BE2C (cell line): ENCODE results near the gene SCUBE3.
A peak's percentile ranks its signal among the peaks of the same experiment; 100 is the strongest.

Experiments used
- DNase-seq: peaks from one replicate; pipeline ENCODE4 v3.0.0-alpha.2; 2020
- H3K27me3 ChIP-seq: fragments of 250-450 bp; sonication (Bioruptor Pico); 2 replicates; pipeline ENCODE4 v1.5.1; 2020; ENCODE audit warnings: mild to moderate bottlenecking
- H3K36me3 ChIP-seq: fragments of 250-450 bp; sonication (Bioruptor Pico); 2 replicates; pipeline ENCODE4 v1.5.1; 2020; ENCODE audit warnings: mild to moderate bottlenecking
- H3K4me1 ChIP-seq: fragments of 250-450 bp; sonication (Bioruptor Pico); 2 replicates; pipeline ENCODE4 v1.5.1; 2020
- H3K4me3 ChIP-seq: 2 replicates; pipeline ENCODE4 v1.5.1; 2011; ENCODE audit warnings: low read depth, low read length
- H3K9me3 ChIP-seq: fragments of 250-450 bp; sonication (Bioruptor Pico); 2 replicates; pipeline ENCODE4 v1.5.1; 2020
- TF ChIP-seq, protein P1 (sequence below): IDR thresholded peaks from 2 replicates; pipeline ENCODE4 v1.5.1; 2012; ENCODE audit warnings: mild to moderate bottlenecking, low read depth, low read length

SCUBE3 gene

DNA sequence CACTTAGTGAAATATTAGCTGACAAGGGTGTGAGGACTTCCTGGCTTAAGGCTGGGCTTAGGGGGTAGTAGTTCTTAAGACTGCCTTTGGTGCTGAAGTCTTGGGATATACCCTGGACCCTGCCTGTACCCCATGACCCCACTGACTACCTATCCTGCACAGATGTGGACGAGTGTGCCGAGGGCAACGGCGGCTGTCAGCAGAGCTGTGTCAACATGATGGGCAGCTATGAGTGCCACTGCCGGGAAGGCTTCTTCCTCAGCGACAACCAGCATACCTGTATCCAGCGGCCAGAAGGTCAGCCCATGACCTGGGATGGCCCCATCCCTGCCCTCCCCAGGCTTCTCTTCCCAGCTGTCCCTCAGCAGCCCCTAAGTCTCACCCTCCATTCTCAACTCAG lies 17.8 kb downstream of the SCUBE3 start:
- no peaks in the 10 kb centered on the region for H3K27me3 ChIP-seq
- H3K4me1 ChIP-seq = peaks cover 2% of the 10 kb centered on the region; the same call in 1 of the 2 replicates
- TF ChIP-seq, protein P1, sequence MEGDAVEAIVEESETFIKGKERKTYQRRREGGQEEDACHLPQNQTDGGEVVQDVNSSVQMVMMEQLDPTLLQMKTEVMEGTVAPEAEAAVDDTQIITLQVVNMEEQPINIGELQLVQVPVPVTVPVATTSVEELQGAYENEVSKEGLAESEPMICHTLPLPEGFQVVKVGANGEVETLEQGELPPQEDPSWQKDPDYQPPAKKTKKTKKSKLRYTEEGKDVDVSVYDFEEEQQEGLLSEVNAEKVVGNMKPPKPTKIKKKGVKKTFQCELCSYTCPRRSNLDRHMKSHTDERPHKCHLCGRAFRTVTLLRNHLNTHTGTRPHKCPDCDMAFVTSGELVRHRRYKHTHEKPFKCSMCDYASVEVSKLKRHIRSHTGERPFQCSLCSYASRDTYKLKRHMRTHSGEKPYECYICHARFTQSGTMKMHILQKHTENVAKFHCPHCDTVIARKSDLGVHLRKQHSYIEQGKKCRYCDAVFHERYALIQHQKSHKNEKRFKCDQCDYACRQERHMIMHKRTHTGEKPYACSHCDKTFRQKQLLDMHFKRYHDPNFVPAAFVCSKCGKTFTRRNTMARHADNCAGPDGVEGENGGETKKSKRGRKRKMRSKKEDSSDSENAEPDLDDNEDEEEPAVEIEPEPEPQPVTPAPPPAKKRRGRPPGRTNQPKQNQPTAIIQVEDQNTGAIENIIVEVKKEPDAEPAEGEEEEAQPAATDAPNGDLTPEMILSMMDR = no peak
- no peak for DNase-seq
- H3K36me3 ChIP-seq = no peaks in the 10 kb centered on the region
- no peaks in the 10 kb centered on the region for H3K9me3 ChIP-seq
- H3K4me3 ChIP-seq = no peak overlapping the region

GRCh38 chr6:35234901-35235300 lies 21.1 kb downstream of the SCUBE3 start:
- Histone ChIP-seq H3K36me3 (no peaks in the 10 kb centered on the region), H3K27me3 (no peaks in the 10 kb centered on the region), H3K4me1 (no peaks in the 10 kb centered on the region), H3K4me3 (no peak overlapping the region), H3K9me3 (no peaks in the 10 kb centered on the region)
- DNase-seq = no peak
- TF ChIP-seq, protein P1 = no peak

GRCh38 chr6:35236223-35236622 lies 22.5 kb downstream of the SCUBE3 start:
- Histone ChIP-seq H3K36me3 (no peaks in the 10 kb centered on the region), H3K27me3 (no peaks in the 10 kb centered on the region)
- DNase-seq = no peak

GRCh38 chr6:35237476-35237875 lies 23.7 kb downstream of the SCUBE3 start:
- Histone ChIP-seq H3K27me3 (no peaks in the 10 kb centered on the region), H3K9me3 (no peaks in the 10 kb centered on the region), H3K4me3 (no peak overlapping the region), H3K36me3 (no peaks in the 10 kb centered on the region), H3K4me1 (no peaks in the 10 kb centered on the region)
- no peak for DNase-seq
- TF ChIP-seq, protein P1 = no peak

More at GRCh38 chr6:35236223-35236622, 22.5 kb downstream of the SCUBE3 start:
- H3K9me3 ChIP-seq = no peaks in the 10 kb centered on the region
- no peak overlapping the region for H3K4me3 ChIP-seq
- no peaks in the 10 kb centered on the region for H3K4me1 ChIP-seq
- TF ChIP-seq, protein P1 = no peak

GRCh38 chr6:35238843-35239289 lies 25.1 kb downstream of the SCUBE3 start:
- Histone ChIP-seq H3K4me1 (no peaks in the 10 kb centered on the region), H3K27me3 (no peaks in the 10 kb centered on the region), H3K36me3 (no peaks in the 10 kb centered on the region), H3K9me3 (no peaks in the 10 kb centered on the region), H3K4me3 (no peak overlapping the region)
- peak; percentile 27 for DNase-seq
- TF ChIP-seq, protein P1 = no peak

- TF ChIP-seq, protein P1 = no peak
- H3K27me3 ChIP-seq = no peaks in the 10 kb centered on the region
- no peaks in the 10 kb centered on the region for H3K4me1 ChIP-seq
- DNase-seq = no peak
- no peaks in the 10 kb centered on the region for H3K36me3 ChIP-seq
- H3K9me3 ChIP-seq = no peaks in the 10 kb centered on the region
- no peak overlapping the region for H3K4me3 ChIP-seq
Measured at GRCh38 chr6:35239581-35239980, 25.8 kb downstream of the SCUBE3 start.
